22Rv1 (cell line): ENCODE data around the gene PPP2R2B.

Experiments
- H3K27ac ChIP-seq: fragments of 450-650 bp; 2 replicates; pipeline ENCODE4 v1.5.1; 2017
- CTCF ChIP-seq: fragments of 450-650 bp; IDR thresholded peaks from 2 replicates; pipeline ENCODE4 v1.5.1; 2017; ENCODE audit warnings: mild to moderate bottlenecking
- ZFX ChIP-seq: fragments of 450-650 bp; IDR thresholded peaks from 2 replicates; pipeline ENCODE4 v1.6.1; 2017; ENCODE audit warnings: antibody characterized with exemption, borderline replicate concordance

The PPP2R2B gene

DNA sequence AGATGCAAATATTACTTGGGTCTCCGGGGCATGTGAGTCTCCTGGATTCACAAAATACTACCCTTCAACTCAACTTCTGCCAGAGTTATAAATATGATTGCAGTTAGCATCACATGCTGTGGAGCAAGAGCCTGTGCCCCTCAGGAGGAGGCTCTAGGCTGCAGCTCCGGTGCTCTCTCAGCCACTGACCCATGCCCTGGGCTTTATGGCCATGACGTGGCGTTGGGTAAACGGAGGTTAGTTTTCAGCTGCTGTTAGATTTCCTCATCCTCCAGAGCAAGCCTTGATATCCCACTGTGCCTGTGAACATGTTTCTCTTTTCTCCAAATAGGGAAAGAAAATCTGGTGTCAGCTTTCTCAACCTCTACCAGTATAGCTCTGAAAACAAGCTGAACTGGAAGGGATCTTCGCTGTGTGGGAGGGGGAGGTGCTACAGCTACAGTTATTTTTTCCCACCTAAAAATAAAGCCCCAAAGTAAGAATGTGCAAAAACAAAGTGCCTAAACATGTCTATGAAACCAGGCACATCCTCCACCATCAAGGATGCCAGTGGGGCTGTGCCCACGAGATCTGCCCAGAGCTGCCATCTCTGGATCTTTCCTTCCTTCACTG, 238.2 kb downstream of the PPP2R2B start:
- H3K27ac ChIP-seq, result no peak overlapping the region
- TF ChIP-seq CTCF (no peak), ZFX (no peak)

DNA sequence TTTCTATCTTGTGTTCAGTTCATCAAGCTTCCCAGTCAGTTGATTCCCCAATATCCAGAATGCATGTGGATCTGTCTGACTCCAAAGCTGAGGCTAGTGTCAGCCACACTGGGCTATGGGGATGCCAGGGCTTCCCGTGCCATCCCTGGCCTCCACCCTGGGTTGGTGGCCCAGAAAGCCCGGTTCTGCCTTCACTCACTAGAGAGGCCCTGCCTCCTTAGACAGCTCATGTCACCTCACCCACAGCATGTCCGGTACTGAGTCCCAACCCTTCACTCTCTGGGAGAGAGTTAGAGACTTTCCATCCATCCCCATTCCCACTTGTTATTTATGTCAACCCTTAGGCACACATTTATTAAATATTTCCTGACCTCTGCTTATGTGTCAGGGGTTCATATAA, 243.1 kb downstream of the PPP2R2B start:
- TF ChIP-seq CTCF, result no peak
- no peak for TF ChIP-seq ZFX
- no peak overlapping the region for H3K27ac ChIP-seq

DNA sequence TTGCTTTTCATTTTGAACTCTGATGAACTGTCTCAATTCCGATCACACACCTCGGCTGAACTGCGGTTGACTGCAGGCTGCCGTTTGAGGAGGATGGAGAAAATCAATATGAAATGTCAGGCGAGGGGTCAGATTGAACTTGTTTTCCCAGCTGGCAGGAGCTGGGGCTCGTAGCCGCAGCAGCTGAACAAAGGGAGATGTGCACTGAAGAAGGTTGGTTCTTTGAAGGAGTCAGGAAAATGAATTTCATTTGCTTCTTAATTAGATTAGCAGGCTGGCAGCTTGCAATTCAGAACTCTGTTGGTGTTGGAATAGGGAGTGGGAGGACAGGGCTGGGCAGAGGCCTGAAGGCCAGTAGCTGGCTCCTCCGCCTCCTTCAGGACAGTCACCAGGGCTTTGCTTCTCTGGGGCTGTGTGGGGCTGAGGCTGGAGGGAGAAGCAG, 245.2 kb downstream of the PPP2R2B start:
- TF ChIP-seq CTCF (no peak), ZFX (no peak)
- H3K27ac ChIP-seq, result no peak overlapping the region

GRCh38 chr5:146632620-146633322, 245.8 kb downstream of the PPP2R2B start:
- no peak for TF ChIP-seq ZFX
- no peak for TF ChIP-seq CTCF
- no peak overlapping the region for H3K27ac ChIP-seq

DNA sequence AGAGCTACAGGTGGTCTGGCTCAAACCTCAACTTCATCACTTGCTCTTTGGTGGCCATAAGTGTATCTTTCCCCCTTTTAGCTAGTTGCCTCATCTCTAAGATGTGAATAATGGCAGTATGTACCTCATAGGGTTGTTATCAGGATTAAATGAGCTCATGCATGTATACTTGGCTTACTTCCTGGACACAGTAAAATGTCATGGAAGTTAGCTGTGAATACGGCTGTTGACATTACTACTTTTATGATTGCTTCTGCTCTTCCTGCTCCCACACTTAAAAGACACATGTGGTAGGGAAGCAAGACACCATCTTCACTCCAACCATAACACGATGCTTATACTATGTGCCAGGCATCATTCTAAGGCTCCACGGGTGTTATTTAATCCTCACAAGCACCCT, 248.1 kb downstream of the PPP2R2B start:
- no peak overlapping the region for H3K27ac ChIP-seq
- TF ChIP-seq CTCF (no peak), ZFX (no peak)

GRCh38 chr5:146628950-146629349, 249.6 kb downstream of the PPP2R2B start:
- TF ChIP-seq CTCF (no peak), ZFX (no peak)
- no peak overlapping the region for H3K27ac ChIP-seq

- no peak overlapping the region for H3K27ac ChIP-seq
- no peak for TF ChIP-seq ZFX
- no peak for TF ChIP-seq CTCF
Observed at GRCh38 chr5:146626936-146627335, 251.6 kb downstream of the PPP2R2B start.
